HG02642 (cell line): Measurements from ENCODE around the gene SYNDIG1.
"Not testable (repeated sequence)": the region's sequence is repeated elsewhere in the genome, so short reads cannot be mapped to it uniquely, and the experiment has no call there.

Source experiments
- ATAC-seq: cut with Tn5 transposase; IDR thresholded peaks from one replicate; pipeline ENCODE4 v1.9.1; 2021; ENCODE audit warnings: mild to moderate bottlenecking; ENCODE audit not compliant: unreplicated experiment, poor library complexity

The SYNDIG1 gene

DNA sequence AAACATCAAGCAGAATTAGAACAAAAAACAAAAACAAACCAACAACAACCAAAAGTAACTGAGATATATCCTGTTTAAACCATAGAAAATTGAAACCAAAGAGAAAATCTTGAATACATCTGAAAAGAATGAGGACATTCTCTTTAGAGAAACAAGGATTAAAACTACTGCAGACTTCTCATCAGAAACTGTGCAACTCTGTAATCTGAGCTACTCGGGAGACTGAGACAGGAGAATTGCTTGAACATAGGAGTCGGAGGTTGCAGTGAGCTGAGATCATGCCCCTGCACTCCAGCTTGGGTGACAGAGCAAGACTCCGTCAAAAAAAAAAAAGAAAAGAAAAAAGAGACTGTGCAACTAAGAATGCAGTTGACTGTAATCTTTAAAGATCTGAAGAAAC lies 153.4 kb downstream of the SYNDIG1 start:
- no peak for ATAC-seq

DNA sequence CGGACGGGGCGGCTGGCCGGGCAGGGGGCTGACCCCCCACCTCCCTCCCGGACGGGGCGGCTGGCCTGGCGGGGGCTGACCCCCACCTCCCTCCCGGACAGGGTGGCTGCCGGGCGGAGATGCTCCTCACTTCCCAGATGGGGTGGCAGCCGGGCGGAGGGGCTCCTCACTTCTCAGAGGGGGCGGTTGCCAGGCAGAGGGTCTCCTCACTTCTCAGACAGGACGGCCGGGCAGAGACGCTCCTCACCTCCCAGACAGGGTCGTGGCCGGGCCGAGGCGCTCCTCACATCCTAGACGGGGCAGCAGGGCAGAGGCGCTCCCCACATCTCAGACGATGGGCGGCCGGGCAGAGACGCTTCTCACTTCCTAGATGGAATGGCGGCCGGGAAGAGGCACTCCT lies 156.7 kb downstream of the SYNDIG1 start:
- not testable (repeated sequence) for ATAC-seq

DNA sequence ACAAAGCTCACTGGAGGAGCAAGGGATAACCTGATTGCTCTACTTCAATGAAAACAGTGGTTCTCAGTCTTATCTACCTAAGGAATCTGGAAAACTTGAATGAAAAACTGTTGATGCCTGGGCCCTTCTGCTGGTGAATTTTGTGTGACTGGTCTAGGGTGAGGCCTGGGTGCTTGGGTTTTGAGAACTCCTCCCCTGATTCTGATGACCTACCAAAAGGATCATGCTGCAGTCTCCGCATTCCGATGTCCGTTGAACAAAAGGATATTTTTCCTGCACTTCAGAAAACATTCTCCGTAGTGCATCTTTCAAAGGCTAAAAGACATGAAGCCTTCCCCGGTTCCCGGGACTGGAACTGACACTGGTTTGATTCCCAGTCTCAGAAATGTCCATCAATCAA lies 157.9 kb downstream of the SYNDIG1 start:
- no peak for ATAC-seq

DNA sequence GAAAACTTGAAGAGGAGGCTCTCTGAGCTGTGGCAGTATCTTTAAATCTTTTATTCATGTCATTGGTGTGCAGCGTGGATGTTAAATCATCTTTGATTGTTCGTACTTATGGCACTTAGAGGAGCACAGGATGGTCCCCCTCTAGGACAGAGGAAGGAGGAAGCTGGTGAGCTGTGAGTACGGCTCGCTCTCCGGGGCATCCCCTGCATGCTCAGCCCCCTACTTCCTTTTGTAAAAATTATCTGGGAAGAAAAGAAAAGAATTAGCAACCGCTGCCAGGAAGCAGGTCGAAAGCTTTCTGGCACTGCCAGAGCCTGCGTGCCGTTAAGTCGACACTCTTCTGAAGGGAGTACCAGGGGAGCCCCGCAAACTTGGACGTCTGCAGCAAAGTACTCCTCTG lies 158.5 kb downstream of the SYNDIG1 start:
- no peak for ATAC-seq

DNA sequence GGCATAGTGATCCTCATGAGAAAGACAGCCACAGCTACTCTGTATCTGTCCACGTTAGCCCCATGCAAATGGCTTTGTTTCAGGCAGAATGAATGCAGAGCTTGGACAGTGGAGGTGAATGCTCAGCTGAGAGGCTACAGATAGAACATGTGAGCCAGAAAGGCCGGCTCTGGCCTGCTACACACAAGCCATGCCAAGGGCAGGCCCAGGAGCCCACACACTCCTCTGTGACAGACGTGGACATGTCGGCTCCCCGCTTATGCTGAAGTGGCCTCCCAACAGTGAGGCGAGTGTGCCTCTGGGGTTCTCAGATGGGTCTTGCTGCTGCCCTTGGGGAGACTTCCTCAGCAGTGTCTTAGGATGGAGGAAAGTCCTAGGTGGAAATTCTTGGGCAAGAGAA lies 159.6 kb downstream of the SYNDIG1 start:
- no peak for ATAC-seq

DNA sequence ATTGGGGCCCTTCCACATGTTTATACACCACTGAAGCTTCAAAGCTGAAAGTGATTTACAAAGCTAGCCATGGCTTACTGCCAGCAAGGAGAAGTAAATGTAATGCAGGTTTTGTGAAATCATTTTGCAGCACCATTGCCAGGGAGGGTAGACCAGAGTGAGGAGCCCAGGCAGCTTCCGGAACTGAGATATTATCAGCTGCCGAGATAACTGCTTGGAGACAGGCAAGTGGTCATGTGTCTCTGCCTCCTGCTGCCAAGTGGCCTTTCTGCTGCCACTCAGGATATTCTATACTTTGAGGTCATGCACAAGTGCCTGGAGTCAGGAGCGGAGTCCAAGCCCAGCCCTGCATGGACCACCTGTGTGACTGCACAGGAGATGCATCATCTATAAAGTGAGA lies 160.2 kb downstream of the SYNDIG1 start:
- no peak for ATAC-seq

DNA sequence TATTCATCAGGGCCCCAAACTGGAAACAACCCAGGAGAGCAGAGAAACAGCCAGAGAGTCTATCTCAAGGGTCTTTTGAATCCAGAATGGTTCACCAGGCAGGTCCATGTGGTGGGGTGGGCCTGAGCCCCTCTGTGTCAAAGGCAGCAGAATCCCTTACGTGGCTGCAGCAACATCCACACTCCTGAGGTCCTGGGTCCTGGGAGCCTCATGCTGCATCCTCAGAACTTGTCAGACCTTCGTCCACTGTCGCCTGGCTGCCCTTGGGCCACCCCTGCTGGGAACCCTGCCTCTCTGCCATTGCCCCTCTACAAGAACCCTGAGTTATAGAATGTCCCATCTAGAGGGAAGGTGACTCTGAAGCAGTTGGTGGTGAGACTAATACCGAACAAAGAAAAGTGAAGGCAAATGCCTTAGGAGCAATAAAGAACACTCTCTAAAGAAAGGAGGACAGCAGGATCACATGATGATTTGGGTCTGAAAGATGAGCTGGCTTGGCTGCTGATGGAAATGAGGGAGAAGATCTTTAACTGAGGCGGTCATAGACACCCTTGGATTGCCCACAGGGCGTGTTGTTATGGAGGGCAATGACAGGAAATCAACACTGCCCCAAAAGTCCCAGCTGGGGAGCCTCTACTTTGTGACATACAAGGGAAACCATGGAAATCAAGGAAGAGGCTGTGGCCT lies 161.2 kb downstream of the SYNDIG1 start:
- no peak for ATAC-seq

DNA sequence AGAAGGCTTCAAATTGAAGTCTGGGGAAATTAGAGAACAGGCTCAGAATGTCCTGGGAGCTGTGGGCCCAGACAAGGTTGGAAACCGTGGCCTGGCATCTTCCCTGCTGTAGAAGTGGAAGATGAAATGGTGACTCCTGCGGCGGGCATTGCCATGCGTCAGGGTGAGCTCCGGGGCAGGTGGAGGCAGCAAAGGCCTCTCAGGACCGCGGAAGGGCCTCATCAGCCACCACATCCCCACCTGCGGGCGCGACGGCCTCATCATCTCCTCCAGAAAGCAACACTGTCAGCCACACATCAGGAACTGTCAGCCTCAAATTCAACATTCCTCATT lies 161.7 kb downstream of the SYNDIG1 start:
- ATAC-seq, result no peak

DNA sequence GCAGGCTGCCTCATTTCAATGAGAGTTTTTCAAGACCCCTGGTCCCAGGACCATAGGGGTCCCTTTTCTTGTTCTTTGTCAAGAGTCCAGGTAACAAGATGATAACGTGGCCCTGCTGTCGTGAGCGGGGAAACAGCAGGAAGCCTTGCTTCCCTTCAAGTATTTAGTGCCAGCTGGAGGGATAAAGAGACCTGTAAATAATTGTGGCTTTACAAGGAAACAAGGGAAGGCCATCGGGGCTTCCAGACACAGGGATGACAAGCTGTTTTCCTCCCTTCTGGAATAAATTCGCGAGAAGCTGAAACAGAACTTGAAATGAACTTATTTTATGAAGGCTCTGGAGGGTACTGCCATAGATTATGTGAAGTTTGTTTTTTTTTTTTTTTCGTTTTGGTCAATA lies 163.2 kb downstream of the SYNDIG1 start:
- no peak for ATAC-seq

DNA sequence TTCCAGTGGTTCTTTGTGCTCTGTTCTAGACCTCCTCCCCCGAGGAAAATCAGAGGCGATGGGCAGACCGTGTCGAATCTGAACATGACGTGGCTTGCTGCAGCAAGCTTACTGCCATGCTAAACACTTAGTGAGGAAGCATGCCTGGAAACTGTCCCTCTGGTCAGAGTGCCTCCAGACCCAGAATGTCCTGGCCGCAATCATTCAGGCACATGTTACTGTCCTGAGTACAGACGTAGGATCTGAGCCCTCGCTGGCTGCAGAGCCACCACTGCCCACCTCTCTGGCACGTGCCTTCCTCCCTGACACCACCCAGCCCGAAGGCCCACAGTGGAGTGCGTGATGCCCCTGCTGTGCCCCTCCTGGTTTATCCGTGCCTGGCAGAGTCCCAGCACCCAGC lies 163.6 kb downstream of the SYNDIG1 start:
- no peak for ATAC-seq

DNA sequence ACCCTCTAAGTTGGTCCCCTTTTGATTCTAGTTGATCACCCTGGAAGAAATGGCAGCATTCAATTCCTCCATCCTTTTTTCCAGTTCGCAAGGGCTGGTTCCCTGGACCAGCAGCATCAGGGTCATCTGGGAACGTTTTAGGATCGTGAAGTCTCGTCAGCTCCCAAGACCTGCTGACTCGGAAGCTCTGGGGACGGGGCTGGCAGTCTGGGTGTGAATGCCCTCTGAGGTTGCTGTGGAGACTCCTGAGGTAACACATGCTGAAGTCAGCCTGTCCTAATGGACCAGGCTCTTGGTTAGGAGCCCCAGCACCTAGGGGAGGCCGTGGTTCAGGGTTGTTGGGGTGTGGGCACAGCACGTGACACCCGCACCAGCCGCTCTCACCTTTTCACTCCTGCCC lies 164.1 kb downstream of the SYNDIG1 start:
- ATAC-seq, result no peak

DNA sequence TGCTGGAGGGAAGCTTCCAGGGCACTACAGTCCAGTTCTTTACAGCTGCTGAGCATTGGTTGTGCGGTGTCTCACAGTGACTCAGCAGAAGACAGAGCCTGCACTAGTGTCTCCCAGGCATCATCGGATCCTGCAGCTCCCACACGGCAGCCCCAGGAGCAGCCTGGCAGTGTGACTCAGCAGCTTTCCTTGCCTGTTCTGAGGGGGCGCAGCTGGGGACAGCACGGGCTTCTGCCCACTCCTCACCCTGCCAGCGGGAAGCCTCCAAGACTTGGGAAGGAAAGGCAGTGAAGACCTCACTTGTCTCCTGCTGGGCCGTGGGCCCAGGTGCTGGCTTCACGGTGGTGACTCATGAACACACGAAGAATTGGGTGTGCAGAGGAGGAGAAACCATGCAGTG lies 165.4 kb downstream of the SYNDIG1 start:
- ATAC-seq, result no peak

DNA sequence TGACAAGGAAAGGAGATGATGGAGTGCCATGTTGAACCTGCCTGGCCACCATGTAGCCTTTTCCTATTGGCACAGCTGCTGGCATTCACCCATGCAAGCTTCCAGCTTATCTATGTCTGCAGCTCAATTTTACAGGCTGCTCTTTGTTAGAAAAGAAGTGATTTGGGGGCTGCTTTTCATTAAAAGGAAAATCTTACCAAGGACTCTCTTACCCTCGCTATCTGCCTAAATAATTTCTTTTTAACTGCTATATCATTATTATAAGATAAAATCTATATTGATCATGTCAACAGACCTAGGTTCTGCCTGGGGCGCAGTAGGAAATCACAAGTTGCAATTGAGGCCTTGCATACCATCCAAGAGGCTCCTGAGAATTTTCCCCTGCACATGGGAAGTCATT lies 167.2 kb downstream of the SYNDIG1 start:
- ATAC-seq, result no peak

DNA sequence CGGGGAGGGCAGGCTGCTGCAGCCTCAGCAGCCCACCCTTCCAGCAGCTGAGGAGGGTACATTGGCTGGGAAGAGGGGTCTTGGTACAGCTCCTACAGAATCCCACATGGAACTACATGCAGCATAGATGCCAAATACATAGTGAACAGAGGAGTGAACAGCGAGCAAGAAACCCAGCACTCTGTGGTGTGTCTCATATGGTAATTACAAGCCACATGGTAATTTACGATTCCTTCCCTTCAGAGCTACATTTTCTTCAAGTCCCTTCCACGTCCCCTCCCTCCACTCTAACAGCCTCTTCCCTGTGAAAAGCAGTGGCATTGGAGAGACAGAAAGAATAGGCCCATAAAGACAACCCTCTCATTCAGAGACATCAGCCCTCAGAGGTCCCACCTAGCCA lies 167.7 kb downstream of the SYNDIG1 start:
- ATAC-seq, result no peak

DNA sequence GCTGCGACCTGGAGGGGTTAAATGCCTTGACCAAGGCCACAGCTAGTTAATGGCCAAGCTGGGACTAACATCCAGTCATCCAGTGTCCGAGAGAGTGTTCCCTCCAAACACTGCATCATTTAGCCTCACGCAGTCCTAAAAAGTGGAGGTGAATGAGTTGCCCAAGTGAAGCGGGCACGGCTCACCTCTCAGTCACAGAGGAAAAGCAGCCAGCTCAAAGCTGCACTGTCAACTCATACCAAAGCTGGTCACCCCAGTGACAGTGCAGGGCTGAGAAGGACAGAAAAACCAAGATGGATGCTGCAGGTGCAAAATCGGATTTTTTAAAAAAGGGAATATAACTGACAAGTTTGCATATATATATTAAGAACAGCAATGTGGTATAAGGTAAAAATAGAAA lies 168.5 kb downstream of the SYNDIG1 start:
- ATAC-seq, result no peak

DNA sequence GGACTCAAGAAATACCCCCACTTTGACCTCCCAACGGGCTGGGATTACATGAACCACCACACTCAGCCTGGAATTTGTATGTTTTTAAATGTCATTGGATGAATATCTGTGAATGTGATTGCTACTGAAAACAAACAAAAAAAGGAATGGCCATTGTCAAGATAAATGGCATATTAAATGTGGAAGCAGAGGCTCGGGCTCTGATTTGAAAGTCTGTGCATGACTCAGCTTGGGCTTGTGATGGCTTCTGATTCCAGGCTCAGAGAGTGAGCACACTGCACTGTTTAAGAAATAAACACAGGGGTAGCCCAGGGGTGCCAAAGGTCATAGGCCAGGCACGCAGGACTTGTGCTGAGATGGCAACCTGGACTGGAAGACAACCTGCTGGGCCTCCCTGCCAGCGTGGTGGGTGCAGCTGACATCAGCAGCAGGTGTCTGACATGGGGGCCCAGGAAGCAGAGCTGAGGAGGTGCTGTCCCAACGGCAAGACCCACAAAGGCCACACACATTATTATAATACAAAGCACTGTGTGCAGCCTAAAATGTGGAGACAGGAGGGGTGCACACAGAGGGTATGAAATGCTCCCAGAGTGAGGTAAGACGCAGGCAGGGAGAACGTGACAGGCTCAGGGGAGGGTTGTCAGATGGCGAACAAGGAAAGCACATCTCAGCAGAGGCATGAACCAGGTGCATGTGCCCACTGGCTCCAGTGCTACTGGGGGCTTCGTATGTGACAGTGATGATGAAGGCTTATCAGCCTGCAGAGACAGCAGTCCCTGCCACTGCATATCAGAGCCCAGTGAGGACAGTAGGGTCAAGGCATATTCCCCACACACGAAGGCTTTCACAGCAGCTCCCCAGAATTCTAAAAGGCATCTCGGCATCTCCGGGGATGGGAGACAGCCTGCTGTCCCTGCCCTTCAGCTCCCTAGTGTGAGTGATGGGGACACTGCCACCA lies 169.4 kb downstream of the SYNDIG1 start:
- no peak for ATAC-seq

DNA sequence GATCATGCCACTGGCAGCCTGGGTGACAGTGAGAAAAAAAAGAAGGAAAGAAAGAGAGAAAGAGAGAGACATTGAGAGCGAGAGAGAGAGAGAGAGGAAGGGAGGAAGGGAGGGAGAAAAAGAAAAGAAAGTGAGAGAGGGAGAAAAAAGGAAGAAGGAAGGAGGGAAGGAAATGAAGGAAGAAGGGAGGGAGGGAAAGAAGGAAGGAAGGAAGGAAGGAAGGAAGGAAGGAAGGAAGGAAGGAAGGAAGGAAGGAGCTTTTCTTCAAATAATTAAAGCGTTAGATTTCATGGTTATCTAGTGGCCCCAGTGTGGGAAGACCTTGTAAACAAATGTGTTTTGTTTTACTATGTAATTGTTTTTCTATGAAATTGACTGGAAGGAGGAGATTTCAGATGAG lies 170.8 kb downstream of the SYNDIG1 start:
- ATAC-seq, result no peak

DNA sequence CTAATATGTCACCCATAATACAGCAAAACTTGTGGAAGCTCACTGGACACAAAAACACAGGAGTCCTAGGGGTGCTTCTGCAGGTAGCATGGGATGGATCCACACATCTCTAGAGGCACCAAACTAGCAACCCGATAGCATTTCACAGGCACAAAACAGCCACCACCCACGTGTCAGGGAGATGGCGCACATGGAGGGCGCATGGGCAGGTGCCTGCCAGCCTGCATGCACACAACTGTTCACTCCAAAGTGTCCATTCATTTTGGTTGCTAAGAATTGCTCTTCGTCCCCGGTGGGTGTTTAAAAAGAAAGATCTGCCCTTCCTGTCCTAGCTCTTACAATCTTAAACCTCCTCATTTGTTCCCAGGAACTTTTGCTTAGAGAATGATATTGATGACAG lies 171.3 kb downstream of the SYNDIG1 start:
- ATAC-seq, result no peak

DNA sequence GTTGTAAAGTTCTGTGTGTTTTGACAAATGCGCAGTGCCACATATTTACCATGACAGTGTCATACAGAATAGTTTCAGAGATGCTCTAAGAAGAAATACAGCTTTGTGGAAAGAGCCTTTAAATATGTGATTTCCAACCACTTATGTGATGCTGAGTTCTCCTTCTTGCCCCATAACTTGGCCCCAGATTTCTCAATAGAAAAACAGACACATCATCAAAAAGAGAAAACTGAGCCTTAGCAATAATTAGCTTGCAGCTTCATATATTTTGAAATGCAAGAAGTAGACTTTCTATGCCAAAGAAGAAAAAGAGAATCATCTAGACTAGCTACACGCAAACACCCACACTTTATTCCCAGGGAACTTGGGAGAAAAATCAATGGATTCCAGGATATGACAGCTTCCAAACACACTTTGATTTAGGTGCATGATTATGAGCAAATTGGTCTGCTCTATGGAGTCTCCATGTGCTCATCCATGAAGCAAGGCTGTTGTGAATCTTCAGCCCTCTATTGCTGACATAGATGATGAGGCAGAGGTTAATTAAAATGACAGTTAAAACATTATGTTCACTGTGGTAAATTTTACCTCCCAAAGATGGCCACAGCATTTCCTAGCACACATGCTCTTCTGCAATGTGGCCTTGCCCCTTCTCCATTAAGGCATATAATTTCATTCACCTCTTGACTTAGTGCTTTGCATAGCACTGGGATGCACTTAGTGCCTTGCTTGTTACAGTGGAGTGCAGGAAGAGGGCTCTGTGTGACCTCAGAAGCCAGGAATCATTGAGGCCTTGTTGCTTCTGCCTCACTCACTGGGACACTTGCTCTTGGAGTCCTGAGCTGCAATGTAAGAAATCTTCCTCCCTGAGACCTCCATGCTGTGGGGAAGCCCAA lies 174.6 kb downstream of the SYNDIG1 start:
- no peak for ATAC-seq

DNA sequence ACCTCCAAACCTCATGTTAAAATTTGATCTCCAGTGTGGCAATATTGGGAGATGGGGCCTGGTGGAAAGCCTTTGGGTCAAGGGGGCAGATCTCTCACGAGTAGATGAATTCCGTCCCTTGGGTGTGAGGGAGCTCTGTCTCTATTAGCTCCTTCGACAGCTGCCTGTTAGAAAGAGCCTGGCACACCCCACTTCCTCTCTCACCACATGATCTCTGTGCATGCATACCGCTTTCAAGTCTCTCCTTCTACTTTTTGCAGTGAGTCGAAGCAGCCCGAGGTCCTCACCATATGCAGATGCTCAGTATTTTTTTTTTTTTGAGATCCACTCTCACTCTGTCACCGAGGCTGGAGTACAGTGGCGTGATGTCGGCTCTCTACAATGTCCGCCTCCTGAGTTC lies 176.9 kb downstream of the SYNDIG1 start:
- ATAC-seq, result no peak

DNA sequence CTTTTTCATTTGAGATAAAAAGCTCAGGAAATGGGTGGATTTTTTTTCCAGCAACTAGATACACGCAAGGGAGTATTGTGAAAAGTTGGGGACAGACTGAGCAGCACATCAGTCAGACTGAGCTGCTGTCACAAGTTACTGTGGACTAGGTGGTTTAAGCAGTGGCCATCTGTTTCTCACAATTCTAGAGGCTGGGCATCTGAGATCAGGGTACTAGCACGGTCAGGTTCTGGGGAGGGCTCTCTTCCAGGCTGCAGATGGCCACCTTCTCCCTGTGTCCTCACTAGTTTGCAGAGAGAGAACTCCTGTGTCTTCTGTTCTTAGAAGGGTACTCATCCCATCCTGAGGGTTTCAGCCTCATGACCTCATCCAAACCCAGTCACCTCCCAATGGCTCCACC lies 178.3 kb downstream of the SYNDIG1 start:
- no peak for ATAC-seq
